ENCODE data around the gene ARPP21. TPM values are rescaled to one million over a fixed set of nuclear protein-coding genes. Genes with fewer than 3 reads are reported as not detected.

ARPP21 gene
- total RNA-seq (2022; extraction: Qiagen RNA extraction; ENCODE audit: low read depth), result 0.06 to 0.14 TPM in 2 of 5 replicates, not detected in the others

DNA sequence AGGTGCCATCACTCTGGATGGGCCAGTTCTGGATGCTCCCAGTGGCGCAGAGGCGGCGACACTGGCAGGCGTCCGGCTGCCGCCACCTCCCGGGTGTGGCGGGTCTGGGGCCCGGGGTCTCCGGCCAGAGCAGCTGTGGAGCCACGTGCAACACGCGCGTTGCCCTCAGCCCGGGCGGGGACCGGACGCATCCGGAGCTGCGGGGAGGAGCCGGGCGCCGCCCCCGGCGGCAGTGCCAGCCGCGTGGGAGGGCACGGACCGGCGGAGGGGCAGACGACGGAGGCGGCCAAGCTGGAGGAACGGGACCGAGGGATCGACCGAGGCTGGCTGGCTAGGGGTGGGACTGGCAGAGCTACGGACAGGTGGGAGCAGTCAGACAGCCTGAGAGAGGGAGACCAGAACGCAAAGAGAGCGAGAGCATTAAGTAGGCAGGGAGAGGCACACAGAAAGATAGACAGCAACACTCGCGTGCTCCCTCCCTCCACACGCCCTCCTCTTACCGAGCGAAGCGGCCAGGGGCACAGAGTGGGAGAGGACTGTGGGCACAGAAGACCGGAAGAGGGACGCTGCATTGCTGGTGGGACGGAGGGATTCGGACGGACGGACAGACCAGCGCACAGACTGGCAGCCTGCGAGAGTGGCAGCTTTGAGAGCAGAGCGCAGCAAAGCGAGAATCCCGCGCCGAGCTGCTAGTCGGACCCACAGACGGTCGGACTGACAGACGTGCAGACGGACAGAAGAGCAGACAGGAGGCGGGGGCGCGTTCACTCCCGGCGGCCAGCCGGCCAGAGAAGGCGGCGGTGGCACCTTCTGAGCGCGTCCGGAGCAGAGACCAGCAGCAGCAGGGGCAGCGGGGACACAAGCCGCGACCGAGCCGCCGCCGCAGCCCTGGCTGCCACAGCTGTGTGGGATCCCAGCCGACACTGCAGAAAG is at the start of gene ARPP21:
Gene ARPP21, plus strand, starts transcription at position 272 of the 933 bp plus-strand sequence. CDS start 42,227 bp downstream, outside the sequence.

Measured in A549 treated with RU486 at 1 μM for 4 hours (cell line).